Esophagus muscularis mucosa (tissue), 4 donors: Measurements from ENCODE around the gene RNF213.

ENCODE experiments used
- EP300 ChIP-seq: sonication (generic); formaldehyde crosslinking; IDR thresholded peaks from one replicate; pipeline ENCODE4 v1.6.1; 2017; ENCODE audit warnings: antibody characterized with exemption
- POLR2A ChIP-seq: fragments of 450-650 bp; IDR thresholded peaks from one replicate; pipeline ENCODE4 v1.6.1; 2017; ENCODE audit warnings: antibody characterized with exemption, moderate library complexity, mild to moderate bottlenecking, low read depth
- POLR2AphosphoS5 ChIP-seq, 2 donors: sonication (generic); formaldehyde crosslinking; IDR thresholded peaks; one replicate each; pipeline ENCODE4 v1.6.1; 2017; ENCODE audit warnings: antibody characterized with exemption in 2 of 2
- TF ChIP-seq, protein P1 (sequence below), 3 experiments: fragments of 200-600 bp in 2 of 3; fragments of 450-650 bp in 1 of 3; sonication (generic) in 2 of 3; IDR thresholded peaks; one replicate each; pipeline ENCODE4 v1.5.1; 2017 to 2019; ENCODE audit warnings: antibody characterized with exemption in 3 of 3, mild to moderate bottlenecking in 2 of 3, moderate library complexity in 1 of 3

DNA sequence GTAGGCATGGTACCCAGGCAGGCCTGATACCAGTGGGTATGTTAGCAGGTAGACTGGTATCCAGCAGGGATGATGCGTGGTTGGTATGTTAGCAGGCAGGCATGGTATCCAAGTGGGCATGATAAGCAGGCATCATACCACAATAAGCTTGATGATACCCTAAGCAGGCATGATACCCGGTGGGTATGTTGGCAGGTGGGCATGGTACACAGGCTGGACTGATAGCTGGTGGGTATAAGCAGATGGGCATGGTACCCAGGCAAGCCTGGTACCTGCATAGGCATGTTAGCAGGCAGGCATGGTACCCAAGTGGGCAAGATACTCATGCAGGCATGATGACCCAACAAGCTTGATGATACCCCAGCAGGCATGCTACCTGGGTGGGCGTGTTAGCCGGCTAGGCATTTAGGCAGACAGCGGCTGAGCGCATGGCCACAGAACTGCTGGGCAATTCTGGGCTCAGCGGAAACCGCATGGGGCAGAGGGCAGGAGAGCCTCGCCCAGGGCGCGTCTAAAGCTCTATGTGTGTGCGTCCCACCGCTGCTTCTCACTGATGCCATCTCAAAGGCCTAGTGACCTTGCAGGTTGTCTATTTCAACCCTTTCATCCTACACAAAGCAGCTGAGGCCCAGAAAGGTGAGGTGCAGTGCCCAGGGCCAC, 42.8 kb upstream of the RNF213 start:
- TF ChIP-seq, protein P1, sequence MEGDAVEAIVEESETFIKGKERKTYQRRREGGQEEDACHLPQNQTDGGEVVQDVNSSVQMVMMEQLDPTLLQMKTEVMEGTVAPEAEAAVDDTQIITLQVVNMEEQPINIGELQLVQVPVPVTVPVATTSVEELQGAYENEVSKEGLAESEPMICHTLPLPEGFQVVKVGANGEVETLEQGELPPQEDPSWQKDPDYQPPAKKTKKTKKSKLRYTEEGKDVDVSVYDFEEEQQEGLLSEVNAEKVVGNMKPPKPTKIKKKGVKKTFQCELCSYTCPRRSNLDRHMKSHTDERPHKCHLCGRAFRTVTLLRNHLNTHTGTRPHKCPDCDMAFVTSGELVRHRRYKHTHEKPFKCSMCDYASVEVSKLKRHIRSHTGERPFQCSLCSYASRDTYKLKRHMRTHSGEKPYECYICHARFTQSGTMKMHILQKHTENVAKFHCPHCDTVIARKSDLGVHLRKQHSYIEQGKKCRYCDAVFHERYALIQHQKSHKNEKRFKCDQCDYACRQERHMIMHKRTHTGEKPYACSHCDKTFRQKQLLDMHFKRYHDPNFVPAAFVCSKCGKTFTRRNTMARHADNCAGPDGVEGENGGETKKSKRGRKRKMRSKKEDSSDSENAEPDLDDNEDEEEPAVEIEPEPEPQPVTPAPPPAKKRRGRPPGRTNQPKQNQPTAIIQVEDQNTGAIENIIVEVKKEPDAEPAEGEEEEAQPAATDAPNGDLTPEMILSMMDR (IDR thresholded peaks at IDR 0.05): no peak
- TF ChIP-seq POLR2A (no peak), POLR2AphosphoS5 (IDR thresholded peaks at IDR 0.05) (no peak), EP300 (no peak)
